Cerebellar cortex (tissue), 1 donor: ENCODE results near the gene SEMA4F.

ENCODE experiments used
- DNase-seq: peaks from one replicate; pipeline ENCODE4 v3.0.0-alpha.2; 2015; ENCODE audit warnings: low spot score

SEMA4F gene

DNA sequence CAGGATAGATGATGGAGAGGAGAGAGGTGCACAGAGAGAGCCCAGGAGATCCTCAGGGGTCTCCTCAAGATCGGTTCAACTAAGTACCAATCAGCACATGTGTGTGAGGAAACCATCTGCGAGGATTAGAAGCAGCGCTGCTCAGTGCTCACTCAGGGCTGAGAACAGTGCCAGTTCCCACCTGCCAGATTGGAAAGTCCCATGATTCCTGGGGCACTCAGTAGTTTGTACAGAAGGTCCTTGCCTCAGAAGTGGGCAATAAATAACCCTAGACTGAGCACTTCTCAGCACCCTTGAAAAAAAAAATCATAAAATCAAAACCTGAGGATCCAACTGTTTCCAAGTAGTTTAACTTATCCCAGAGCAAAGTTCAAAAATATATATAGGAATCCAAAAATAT lies 53.8 kb downstream of the SEMA4F start:
- DNase-seq = no peak

DNA sequence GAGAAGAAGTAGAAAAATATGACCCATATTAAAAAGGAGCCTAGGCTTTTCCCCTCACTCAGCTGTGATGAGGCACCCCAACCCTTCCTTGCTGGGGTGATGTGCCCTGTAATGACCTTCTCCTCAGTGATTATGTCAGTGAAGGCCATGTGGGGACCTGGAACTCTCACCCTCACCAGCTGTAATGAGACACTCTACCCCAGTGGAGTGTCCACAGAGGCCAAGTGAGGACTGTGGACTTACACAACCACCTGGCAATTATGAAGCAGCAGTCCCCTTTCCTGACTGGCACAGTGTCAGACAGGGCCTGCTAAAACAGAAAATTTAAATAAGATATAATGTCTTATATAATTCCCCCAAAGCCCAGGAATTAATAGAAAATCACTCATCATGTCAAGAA lies 54.2 kb downstream of the SEMA4F start:
- DNase-seq = no peak

DNA sequence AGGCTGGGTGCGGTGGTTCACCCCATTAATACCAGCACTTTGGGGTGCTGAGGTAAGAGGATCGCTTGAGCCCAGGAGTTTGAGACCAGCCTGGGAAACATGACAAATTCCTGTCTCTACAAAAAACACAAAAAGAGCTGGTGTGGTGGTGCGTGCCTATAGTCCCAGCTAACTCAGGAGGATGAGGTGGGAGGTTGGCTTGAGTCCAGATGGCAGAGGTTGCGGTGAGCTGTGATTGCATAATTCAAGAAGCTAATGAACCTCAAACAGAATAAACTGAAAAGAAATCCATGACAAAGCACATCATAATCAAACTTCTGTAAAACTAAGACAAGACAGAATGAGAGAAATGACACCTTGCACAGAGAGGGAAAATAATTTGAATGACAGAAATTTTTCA lies 54.8 kb downstream of the SEMA4F start:
- DNase-seq = no peak

GRCh38 chr2:74712223-74713053 lies 58.4 kb downstream of the SEMA4F start:
- DNase-seq = no peak

- no peak for DNase-seq
These were observed 60.6 kb downstream of the SEMA4F start for GRCh38 chr2:74714691-74715080.

DNA sequence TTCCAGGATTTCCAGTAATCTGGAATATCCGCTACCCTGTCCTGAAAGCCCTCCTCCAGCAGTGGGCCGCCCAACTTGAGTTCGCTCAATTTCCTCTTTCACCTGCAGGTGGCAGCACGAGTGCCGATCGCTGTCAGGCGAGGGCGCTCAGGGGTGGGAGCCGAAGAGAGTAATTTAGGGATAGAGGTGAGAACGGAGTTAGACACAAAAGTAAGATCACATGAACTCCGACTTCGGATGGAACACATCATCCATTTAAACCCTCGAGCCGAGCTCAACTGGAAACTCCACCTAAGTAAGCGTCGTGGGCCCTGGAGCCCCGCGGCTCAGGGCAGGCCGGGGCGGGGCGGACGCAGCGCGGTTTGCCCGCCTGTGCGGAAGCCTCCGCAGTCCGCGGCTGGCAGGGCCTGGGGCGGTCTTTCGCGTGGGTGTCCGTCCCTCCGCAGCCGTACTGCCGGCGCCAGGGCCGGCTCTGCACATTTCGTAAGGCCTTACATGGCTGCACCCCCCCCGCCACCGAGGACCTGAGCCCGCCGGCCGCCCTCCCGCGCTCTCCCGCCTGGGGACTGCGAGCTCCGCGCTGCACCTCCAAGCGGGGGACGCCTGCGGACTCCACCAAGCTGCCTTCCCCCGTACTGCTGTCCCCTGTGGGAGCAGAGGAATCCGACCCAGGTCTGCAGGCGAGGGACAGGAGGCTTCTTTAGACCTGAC lies 61.2 kb downstream of the SEMA4F start:
- peak; percentile 79 for DNase-seq

GRCh38 chr2:74715880-74716279 lies 61.8 kb downstream of the SEMA4F start:
- no peak for DNase-seq

GRCh38 chr2:74719066-74719465 lies 65.0 kb downstream of the SEMA4F start:
- DNase-seq = no peak

DNA sequence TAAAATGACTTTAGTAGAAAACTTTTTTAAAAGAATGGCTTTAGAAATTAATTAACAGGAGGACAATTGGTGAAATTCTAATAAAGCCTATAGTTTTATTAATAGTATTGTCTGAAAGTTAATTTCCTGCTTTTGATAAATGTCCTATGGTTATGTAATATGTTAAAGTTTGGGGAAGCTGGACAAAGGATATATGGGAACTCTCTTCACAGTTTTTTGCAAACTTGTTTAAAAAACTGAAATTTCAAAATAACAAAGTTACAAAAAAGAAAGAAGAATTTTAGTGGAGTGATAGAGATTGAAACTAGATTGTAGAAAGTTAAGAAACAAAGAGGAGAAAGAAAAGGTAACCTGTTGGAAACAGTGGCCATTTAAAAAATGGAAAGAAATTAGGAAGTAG lies 67.3 kb downstream of the SEMA4F start:
- DNase-seq = no peak

DNA sequence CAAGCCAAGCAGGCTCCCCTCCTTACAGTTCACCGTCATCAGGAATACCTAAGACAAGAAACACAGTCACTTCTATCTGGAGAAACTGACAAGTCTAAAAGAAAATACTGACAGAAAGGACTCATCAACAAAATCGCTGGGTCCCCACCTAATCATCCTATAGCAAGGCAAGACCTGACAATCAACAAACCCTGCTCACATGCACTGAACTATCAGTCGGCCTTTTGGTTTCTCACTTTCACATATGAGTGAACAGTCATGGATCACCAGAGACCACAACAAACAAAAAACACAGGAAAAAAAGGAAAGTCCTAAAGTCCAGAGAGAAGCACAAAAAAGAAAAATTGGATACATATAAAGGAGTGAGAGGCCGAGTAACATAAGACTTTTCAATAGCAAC lies 70.4 kb downstream of the SEMA4F start:
- DNase-seq = no peak

DNA sequence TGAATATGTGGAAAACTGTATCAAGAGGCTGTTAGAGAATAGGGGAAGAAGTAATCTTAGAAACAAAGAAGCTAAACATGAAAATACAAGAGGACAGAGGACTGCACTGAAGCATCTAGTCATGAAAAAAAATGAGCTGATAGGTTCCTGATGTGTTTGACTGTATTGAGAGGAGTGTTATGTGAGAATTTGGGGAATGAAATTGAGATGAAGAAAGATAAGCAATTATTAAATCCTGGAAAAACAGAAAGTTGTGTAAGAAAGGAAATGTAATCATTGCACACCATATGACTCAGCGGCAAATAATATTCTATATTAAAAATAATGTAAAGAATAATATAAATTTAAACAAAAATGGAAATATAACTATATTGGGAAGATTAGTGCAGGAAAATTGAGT lies 71.2 kb downstream of the SEMA4F start:
- no peak for DNase-seq

DNA sequence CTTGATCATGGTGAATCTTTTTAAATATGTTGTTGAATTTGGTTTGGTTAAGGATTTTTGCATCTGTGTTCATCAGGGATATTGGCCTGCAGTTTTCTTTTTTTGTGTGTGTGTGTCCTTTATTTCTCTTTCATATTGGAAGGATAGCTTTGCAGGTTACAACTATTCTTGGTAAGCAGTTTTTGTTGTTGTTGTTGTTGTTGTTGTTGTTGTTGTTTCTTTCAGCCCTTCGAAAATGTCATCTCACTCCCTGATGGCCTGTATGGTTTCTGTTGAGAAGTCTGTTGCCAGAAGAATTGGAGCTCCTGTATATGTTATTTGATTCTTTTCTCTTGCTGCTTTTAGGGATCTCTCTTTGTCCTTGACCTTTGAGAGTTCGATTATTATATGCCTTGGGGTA lies 74.8 kb downstream of the SEMA4F start:
- no peak for DNase-seq

- DNase-seq = no peak
These were observed 76.5 kb downstream of the SEMA4F start for GRCh38 chr2:74730530-74730929.
